ENCODE results near the gene PFKFB4.

DNA sequence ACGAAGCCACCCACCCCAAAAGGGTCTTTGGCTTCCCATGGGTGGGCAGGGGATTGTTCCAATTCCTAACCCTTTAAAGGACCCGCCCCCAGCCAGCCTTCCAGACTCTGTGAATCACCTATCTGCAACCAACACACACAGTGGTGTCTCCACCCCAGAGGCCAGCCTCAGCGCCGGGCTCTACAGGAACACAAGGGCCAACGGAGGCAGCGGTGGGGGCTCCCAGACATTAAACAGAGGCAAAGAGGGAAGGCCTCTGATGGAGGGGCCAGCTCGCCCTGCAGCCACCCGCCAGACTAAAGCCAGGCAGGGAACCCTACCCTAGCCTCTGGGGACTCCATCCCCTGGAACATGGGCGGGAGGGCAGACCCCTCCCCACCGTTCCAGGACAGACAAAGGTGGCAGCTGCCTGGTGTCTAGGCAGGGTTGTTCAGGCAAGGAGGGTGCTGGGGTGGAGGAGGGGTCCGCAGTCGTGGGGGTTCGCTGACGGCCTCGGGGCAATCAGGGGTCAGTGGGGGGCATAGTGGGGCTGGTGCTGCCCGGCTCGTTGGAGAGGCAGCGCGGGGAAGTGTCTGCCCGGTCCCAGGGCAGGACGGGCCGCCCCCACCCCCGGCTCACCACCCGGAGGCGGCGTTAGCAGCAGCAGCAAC lies 53.1 kb downstream of the PFKFB4 start:
- no peak for TF ChIP-seq ZNF274 (IDR thresholded peaks at IDR 0.05; ENCODE audit: borderline replicate concordance, extremely low read depth, low read length)
- TF ChIP-seq, protein P1, sequence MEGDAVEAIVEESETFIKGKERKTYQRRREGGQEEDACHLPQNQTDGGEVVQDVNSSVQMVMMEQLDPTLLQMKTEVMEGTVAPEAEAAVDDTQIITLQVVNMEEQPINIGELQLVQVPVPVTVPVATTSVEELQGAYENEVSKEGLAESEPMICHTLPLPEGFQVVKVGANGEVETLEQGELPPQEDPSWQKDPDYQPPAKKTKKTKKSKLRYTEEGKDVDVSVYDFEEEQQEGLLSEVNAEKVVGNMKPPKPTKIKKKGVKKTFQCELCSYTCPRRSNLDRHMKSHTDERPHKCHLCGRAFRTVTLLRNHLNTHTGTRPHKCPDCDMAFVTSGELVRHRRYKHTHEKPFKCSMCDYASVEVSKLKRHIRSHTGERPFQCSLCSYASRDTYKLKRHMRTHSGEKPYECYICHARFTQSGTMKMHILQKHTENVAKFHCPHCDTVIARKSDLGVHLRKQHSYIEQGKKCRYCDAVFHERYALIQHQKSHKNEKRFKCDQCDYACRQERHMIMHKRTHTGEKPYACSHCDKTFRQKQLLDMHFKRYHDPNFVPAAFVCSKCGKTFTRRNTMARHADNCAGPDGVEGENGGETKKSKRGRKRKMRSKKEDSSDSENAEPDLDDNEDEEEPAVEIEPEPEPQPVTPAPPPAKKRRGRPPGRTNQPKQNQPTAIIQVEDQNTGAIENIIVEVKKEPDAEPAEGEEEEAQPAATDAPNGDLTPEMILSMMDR (IDR thresholded peaks at IDR 0.05; ENCODE audit: control extremely low read depth in 1 of 3, insufficient read depth in 1 of 3, low read depth in 1 of 3, low read length in 3 of 3): no peak

Data from H1 (cell line).